Peyer's patch (tissue), 4 donors: ENCODE measurements around the gene EFCAB8. TPM values are rescaled to one million over a fixed set of nuclear protein-coding genes. Genes with fewer than 3 reads are reported as not detected.

Source experiments
- DNase-seq, 3 donors: peaks; one replicate each; pipeline ENCODE4 v3.0.0-alpha.2; 2017 to 2019
- H3K27ac ChIP-seq, 4 donors: fragments of 200-600 bp; sonication (generic); one replicate each; pipeline ENCODE4 v1.5.1; 2016 to 2019
- H3K27me3 ChIP-seq, 2 donors: fragments of 200-600 bp; sonication (generic); one replicate each; pipeline ENCODE4 v1.5.1; 2019
- H3K36me3 ChIP-seq, 3 donors: fragments of 200-600 bp; sonication (generic); one replicate each; pipeline ENCODE4 v1.5.1; 2016 to 2019
- H3K4me1 ChIP-seq, 4 donors: fragments of 200-600 bp; sonication (generic); one replicate each; pipeline ENCODE4 v1.5.1; 2016 to 2019
- H3K4me3 ChIP-seq, 4 donors: fragments of 200-600 bp; sonication (generic); 1 replicate in 3 of 4; 2 replicates in 1 of 4; pipeline ENCODE4 v1.5.1; 2016 to 2019; ENCODE audit warnings: mild to moderate bottlenecking in 1 of 4
- H3K9me3 ChIP-seq, 4 donors: fragments of 200-600 bp; sonication (generic); one replicate each; pipeline ENCODE4 v1.5.1; 2016 to 2019; ENCODE audit warnings: mild to moderate bottlenecking in 1 of 4
- CTCF ChIP-seq, 6 experiments: fragments of 450-650 bp in 4 of 6; fragments of 200-600 bp in 2 of 6; sonication (generic) in 1 of 6; IDR thresholded peaks; one replicate each; pipeline ENCODE4 v1.5.1; 2017 to 2019; ENCODE audit warnings: antibody characterized with exemption in 6 of 6, mild to moderate bottlenecking in 3 of 6, moderate library complexity in 1 of 6
- POLR2A ChIP-seq, 2 donors: fragments of 450-650 bp; IDR thresholded peaks; one replicate each; pipeline ENCODE4 v1.5.1; 2017; ENCODE audit warnings: antibody characterized with exemption in 2 of 2, mild to moderate bottlenecking in 2 of 2, moderate library complexity in 2 of 2
- total RNA-seq, 4 donors: library from RNA; depleted of rRNA; stranded (reverse); fragments of >200 nt; gene quantifications; one replicate each; pipeline ENCODE4 v1.1.0, GENCODE V29; 2016

EFCAB8 gene
- total RNA-seq, 4 donors from 2014 or later = 0.83 TPM; not detected in 3

- Histone ChIP-seq H3K9me3 (peaks cover 0 to 3% (median 0%) of the 10 kb centered on the region in 4 donors), H3K4me1 (no peaks in the 10 kb centered on the region), H3K4me3 (no peak overlapping the region), H3K27me3 (no peaks in the 10 kb centered on the region), H3K36me3 (no peaks in the 10 kb centered on the region), H3K27ac (no peak overlapping the region)
- DNase-seq = no peak
- TF ChIP-seq POLR2A (IDR thresholded peaks at IDR 0.05) (no peak), CTCF (IDR thresholded peaks at IDR 0.05) (no peak)
Measured at GRCh38 chr20:32909896-32910571, 51.3 kb downstream of the EFCAB8 start.

GRCh38 chr20:32911355-32911754 is 52.6 kb downstream of the EFCAB8 start:
- Histone ChIP-seq H3K27ac (no peak overlapping the region), H3K4me3 (no peak overlapping the region), H3K27me3 (no peaks in the 10 kb centered on the region), H3K9me3 (peaks cover 0 to 17% (median 5%) of the 10 kb centered on the region in 4 donors), H3K36me3 (no peaks in the 10 kb centered on the region), H3K4me1 (no peaks in the 10 kb centered on the region)
- DNase-seq = no peak
- TF ChIP-seq POLR2A (IDR thresholded peaks at IDR 0.05) (no peak), CTCF (IDR thresholded peaks at IDR 0.05) (no peak)

- H3K4me3 ChIP-seq = no peak overlapping the region
Measured at GRCh38 chr20:32912688-32913087, 54.0 kb downstream of the EFCAB8 start.

GRCh38 chr20:32914031-32914430 is 55.3 kb downstream of the EFCAB8 start:
- no peak overlapping the region for H3K27ac ChIP-seq
- TF ChIP-seq CTCF (IDR thresholded peaks at IDR 0.05) (no peak), POLR2A (IDR thresholded peaks at IDR 0.05) (no peak)
- H3K36me3 ChIP-seq = no peaks in the 10 kb centered on the region
- H3K27me3 ChIP-seq = no peaks in the 10 kb centered on the region
- peak in 1 of 3 donors; percentile 28 for DNase-seq
- peaks cover 0 to 21% (median 5%) of the 10 kb centered on the region in 4 donors for H3K9me3 ChIP-seq
- H3K4me3 ChIP-seq = no peak overlapping the region
- no peaks in the 10 kb centered on the region for H3K4me1 ChIP-seq

More at GRCh38 chr20:32912688-32913087, 54.0 kb downstream of the EFCAB8 start:
- Histone ChIP-seq H3K9me3 (peaks cover 0 to 21% (median 5%) of the 10 kb centered on the region in 4 donors), H3K36me3 (no peaks in the 10 kb centered on the region), H3K4me1 (no peaks in the 10 kb centered on the region), H3K27me3 (no peaks in the 10 kb centered on the region), H3K27ac (no peak overlapping the region)
- no peak for DNase-seq
- no peak for TF ChIP-seq POLR2A (IDR thresholded peaks at IDR 0.05)
- TF ChIP-seq CTCF (IDR thresholded peaks at IDR 0.05) = no peak

- no peaks in the 10 kb centered on the region for H3K27me3 ChIP-seq
- no peak overlapping the region for H3K27ac ChIP-seq
- H3K4me1 ChIP-seq = no peaks in the 10 kb centered on the region
- H3K36me3 ChIP-seq = no peaks in the 10 kb centered on the region
- no peak for TF ChIP-seq CTCF (IDR thresholded peaks at IDR 0.05)
- TF ChIP-seq POLR2A (IDR thresholded peaks at IDR 0.05) = no peak
- H3K9me3 ChIP-seq = peaks cover 0 to 21% (median 5%) of the 10 kb centered on the region in 4 donors
- no peak overlapping the region for H3K4me3 ChIP-seq
- DNase-seq = no peak
Measured at GRCh38 chr20:32917191-32917950, 58.6 kb downstream of the EFCAB8 start.
